Mesothelial cell of epicardium (in vitro differentiated cells): ENCODE results near the gene TIAM1. TPM values are rescaled to one million over a fixed set of nuclear protein-coding genes. Genes with fewer than 3 reads are reported as not detected.

ENCODE experiments used
- DNase-seq, 2 experiments: peaks; one replicate each; pipeline ENCODE4 v3.0.0; 2021; ENCODE audit warnings: low spot score in 2 of 2; ENCODE audit not compliant: unreplicated experiment in 2 of 2
- H3K27ac Mint-ChIP-seq: 2 replicates; pipeline ENCODE4 v1.8.0; 2021; ENCODE audit warnings: mixed read lengths
- H3K27me3 Mint-ChIP-seq: 2 replicates; pipeline ENCODE4 v1.8.0; 2021; ENCODE audit warnings: low read depth, mixed read lengths
- H3K36me3 Mint-ChIP-seq: 2 replicates; pipeline ENCODE4 v1.8.0; 2021; ENCODE audit warnings: mixed read lengths
- H3K4me1 Mint-ChIP-seq: 2 replicates; pipeline ENCODE4 v1.8.0; 2021; ENCODE audit warnings: mixed read lengths
- H3K4me3 Mint-ChIP-seq: 2 replicates; pipeline ENCODE4 v1.8.0; 2021; ENCODE audit warnings: mild to moderate bottlenecking, moderate library complexity, mixed read lengths
- H3K9me3 Mint-ChIP-seq: 2 replicates; pipeline ENCODE4 v1.8.0; 2021; ENCODE audit warnings: mixed read lengths
- CTCF ChIP-seq: fragments of 200-600 bp; sonication (generic); IDR thresholded peaks from one replicate; pipeline ENCODE4 v1.5.0; 2021; ENCODE audit warnings: antibody characterized with exemption; ENCODE audit not compliant: unreplicated experiment
- total RNA-seq: library from RNA; stranded (reverse); gene quantifications from 3 replicates; pipeline ENCODE4 v1.2.1, GENCODE V29; 2021

TIAM1 gene
- total RNA-seq, 1 donor from 2014 or later, result 53.4 TPM

- no peak for TF ChIP-seq CTCF
- H3K4me3 Mint-ChIP-seq, result no peak overlapping the region
- peaks cover 70% of the 10 kb centered on the region for H3K36me3 Mint-ChIP-seq
These were observed 100.5 kb downstream of the TIAM1 start for GRCh38 chr21:31243611-31244010.

DNA sequence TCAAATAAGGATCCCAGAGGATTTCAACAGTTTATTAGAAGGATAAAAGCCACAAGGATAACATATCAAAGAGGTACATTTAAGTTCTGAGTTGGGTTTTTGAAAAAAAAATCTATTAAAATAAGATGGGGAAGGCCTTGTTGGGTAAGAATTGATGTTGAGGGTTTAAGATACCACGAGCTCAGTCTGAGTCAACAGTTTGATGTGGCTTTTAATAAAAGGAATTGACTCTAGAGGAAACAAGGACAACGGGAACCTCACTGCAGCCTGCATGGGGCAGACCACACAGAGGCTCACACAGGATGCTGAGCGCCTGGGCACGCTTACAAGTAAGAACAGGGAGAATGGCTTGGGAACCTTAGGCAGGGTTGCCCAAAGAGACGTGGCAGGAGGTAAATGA is 107.5 kb downstream of the TIAM1 start:
- DNase-seq, result no peak
- peaks cover 57% of the 10 kb centered on the region for H3K36me3 Mint-ChIP-seq
- no peak overlapping the region for H3K27ac Mint-ChIP-seq

More at GRCh38 chr21:31243611-31244010, 100.5 kb downstream of the TIAM1 start:
- no peak for DNase-seq
- no peak overlapping the region for H3K27ac Mint-ChIP-seq
- no peaks in the 10 kb centered on the region for H3K4me1 Mint-ChIP-seq
- peaks cover 33% of the 10 kb centered on the region for H3K9me3 Mint-ChIP-seq
- no peaks in the 10 kb centered on the region for H3K27me3 Mint-ChIP-seq

GRCh38 chr21:31235671-31236450 is 108.2 kb downstream of the TIAM1 start:
- Mint-ChIP-seq H3K27me3 (no peaks in the 10 kb centered on the region), H3K4me1 (no peaks in the 10 kb centered on the region), H3K27ac (no peak overlapping the region), H3K4me3 (no peak overlapping the region), H3K9me3 (peaks cover 26% of the 10 kb centered on the region), H3K36me3 (peaks cover 50% of the 10 kb centered on the region)
- no peak for DNase-seq
- no peak for TF ChIP-seq CTCF

More for the DNA sequence above, 107.5 kb downstream of the TIAM1 start:
- H3K9me3 Mint-ChIP-seq, result peaks cover 32% of the 10 kb centered on the region
- no peak for TF ChIP-seq CTCF
- no peak overlapping the region for H3K4me3 Mint-ChIP-seq
- no peaks in the 10 kb centered on the region for H3K4me1 Mint-ChIP-seq
- H3K27me3 Mint-ChIP-seq, result no peaks in the 10 kb centered on the region

- no peak overlapping the region for H3K27ac Mint-ChIP-seq
- no peak for TF ChIP-seq CTCF
- no peak for DNase-seq
- no peaks in the 10 kb centered on the region for H3K27me3 Mint-ChIP-seq
- H3K9me3 Mint-ChIP-seq, result peaks cover 19% of the 10 kb centered on the region
- peaks cover 42% of the 10 kb centered on the region for H3K36me3 Mint-ChIP-seq
- H3K4me3 Mint-ChIP-seq, result no peak overlapping the region
- no peaks in the 10 kb centered on the region for H3K4me1 Mint-ChIP-seq
These were observed 109.1 kb downstream of the TIAM1 start for GRCh38 chr21:31234936-31235335.

DNA sequence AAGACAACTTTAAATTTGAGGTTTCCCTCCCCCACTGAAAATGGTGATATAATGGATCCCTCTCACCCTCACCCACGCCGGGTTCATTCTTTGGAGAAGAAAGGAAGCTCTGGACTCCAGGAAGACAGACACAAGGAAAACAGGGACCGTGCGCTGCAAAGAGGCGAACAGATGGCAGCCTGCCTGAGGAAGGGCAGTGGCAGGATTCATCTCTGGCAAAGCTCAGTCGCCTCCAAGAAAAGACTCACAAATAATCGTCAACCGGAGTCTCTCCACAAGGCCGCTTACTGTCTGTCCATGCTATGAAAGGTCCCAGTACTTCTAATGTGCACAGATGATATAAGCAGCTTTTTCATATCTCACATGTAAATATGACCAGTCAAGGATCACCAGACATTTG is 110.3 kb downstream of the TIAM1 start:
- no peak for DNase-seq
- H3K4me1 Mint-ChIP-seq, result no peaks in the 10 kb centered on the region
- H3K36me3 Mint-ChIP-seq, result peaks cover 43% of the 10 kb centered on the region
- no peaks in the 10 kb centered on the region for H3K27me3 Mint-ChIP-seq
- peaks cover 19% of the 10 kb centered on the region for H3K9me3 Mint-ChIP-seq
- no peak overlapping the region for H3K4me3 Mint-ChIP-seq
- TF ChIP-seq CTCF, result no peak
- no peak overlapping the region for H3K27ac Mint-ChIP-seq
